Ectodermal cell (in vitro differentiated cells): Measurements from ENCODE around the gene FGF11.
"Not testable (repeated sequence)": the region's sequence is repeated elsewhere in the genome, so short reads cannot be mapped to it uniquely, and the experiment has no call there.

Source experiments
- H3K27ac ChIP-seq: 2 replicates; pipeline ENCODE4 v1.7.0; 2013; ENCODE audit warnings: mild to moderate bottlenecking, low read depth, low read length; ENCODE audit not compliant: insufficient read depth, poor library complexity, severe bottlenecking
- H3K27me3 ChIP-seq: 2 replicates; pipeline ENCODE4 v1.7.0; 2013; ENCODE audit warnings: mild to moderate bottlenecking, low read length; ENCODE audit not compliant: insufficient read depth, control insufficient read depth, poor library complexity, severe bottlenecking
- H3K36me3 ChIP-seq: one replicate; pipeline ENCODE4 v1.7.0; 2013; ENCODE audit warnings: low read length; ENCODE audit not compliant: control insufficient read depth, insufficient read depth
- H3K4me1 ChIP-seq: one replicate; pipeline ENCODE4 v1.7.0; 2013; ENCODE audit warnings: low read length; ENCODE audit not compliant: control insufficient read depth, insufficient read depth
- H3K4me3 ChIP-seq: 2 replicates; pipeline ENCODE4 v1.7.0; 2013; ENCODE audit warnings: low read depth, low read length, control low read depth; ENCODE audit not compliant: insufficient read depth
- H3K9me3 ChIP-seq: 2 replicates; pipeline ENCODE4 v1.7.0; 2013; ENCODE audit warnings: mild to moderate bottlenecking, low read length, moderate library complexity; ENCODE audit not compliant: control insufficient read depth
- WGBS, 2 experiments: methylation state at CpG; one replicate each; pipeline ENCODE4 v1.1.7; 2013; ENCODE audit warnings: missing lambda C conversion rate in 2 of 2; 5-methylcytosine and 5-hydroxymethylcytosine counted together

Gene FGF11

GRCh38 chr17:7462474-7463371, 23.4 kb downstream of the FGF11 start:
- Histone ChIP-seq H3K4me1 (peaks cover 10% of the 10 kb centered on the region), H3K27ac (no peak overlapping the region), H3K36me3 (peaks cover 4% of the 10 kb centered on the region), H3K9me3 (no peaks in the 10 kb centered on the region), H3K4me3 (no peak overlapping the region), H3K27me3 (no peaks in the 10 kb centered on the region)
- 95% methylated on average over 44 of the region's 44 CpGs for WGBS, 2 experiments

GRCh38 chr17:7463372-7463846, 24.1 kb downstream of the FGF11 start:
- H3K36me3 ChIP-seq: peaks cover 4% of the 10 kb centered on the region
- no peak overlapping the region for H3K4me3 ChIP-seq
- H3K4me1 ChIP-seq: peaks cover 12% of the 10 kb centered on the region
- H3K27me3 ChIP-seq: no peaks in the 10 kb centered on the region
- 92% methylated on average over 13 to 14 of the region's 14 CpGs for WGBS, 2 experiments
- H3K27ac ChIP-seq: no peak overlapping the region
- no peaks in the 10 kb centered on the region for H3K9me3 ChIP-seq

DNA sequence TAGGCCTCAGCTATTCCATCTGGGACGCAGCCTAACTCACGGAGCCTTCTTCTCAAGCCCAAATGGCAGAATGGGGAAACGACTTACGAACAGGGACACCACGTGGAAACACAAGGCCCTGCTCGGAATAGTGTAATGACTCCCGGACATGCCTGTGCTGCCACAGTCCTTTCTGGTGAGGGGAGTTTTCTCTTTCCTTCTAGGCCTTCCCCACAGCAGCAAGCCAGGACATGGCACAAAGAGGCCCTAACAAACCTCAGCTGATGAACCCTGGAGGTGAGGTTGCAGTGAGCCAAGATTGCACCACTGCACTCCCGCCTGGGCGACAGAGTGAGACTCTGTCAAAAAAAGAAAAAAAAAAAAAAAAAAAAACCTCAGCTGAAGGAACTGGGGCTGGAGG, 24.8 kb downstream of the FGF11 start:
- H3K4me1 ChIP-seq: peaks cover 12% of the 10 kb centered on the region
- no peaks in the 10 kb centered on the region for H3K9me3 ChIP-seq
- no peak overlapping the region for H3K4me3 ChIP-seq
- peaks cover 4% of the 10 kb centered on the region for H3K36me3 ChIP-seq
- WGBS, 2 experiments: 95 to 96% methylated on average over 9 of the region's 9 CpGs
- H3K27me3 ChIP-seq: no peaks in the 10 kb centered on the region
- H3K27ac ChIP-seq: no peak overlapping the region

- H3K4me1 ChIP-seq: peaks cover 12% of the 10 kb centered on the region
- H3K36me3 ChIP-seq: peaks cover 4% of the 10 kb centered on the region
- no peaks in the 10 kb centered on the region for H3K9me3 ChIP-seq
- H3K27me3 ChIP-seq: no peaks in the 10 kb centered on the region
- H3K4me3 ChIP-seq: no peak overlapping the region
- H3K27ac ChIP-seq: no peak overlapping the region
- 95% methylated on average over 33 of the region's 33 CpGs for WGBS, 2 experiments
Observed at GRCh38 chr17:7465597-7466275, 26.4 kb downstream of the FGF11 start.

- H3K27me3 ChIP-seq: no peaks in the 10 kb centered on the region
- no peak overlapping the region for H3K27ac ChIP-seq
- peaks cover 4% of the 10 kb centered on the region for H3K36me3 ChIP-seq
- H3K4me3 ChIP-seq: no peak overlapping the region
- peaks cover 11% of the 10 kb centered on the region for H3K4me1 ChIP-seq
- H3K9me3 ChIP-seq: no peaks in the 10 kb centered on the region
- WGBS, 2 experiments: 96 to 97% methylated on average over 9 of the region's 9 CpGs
Observed at GRCh38 chr17:7466318-7466638, 27.0 kb downstream of the FGF11 start.

DNA sequence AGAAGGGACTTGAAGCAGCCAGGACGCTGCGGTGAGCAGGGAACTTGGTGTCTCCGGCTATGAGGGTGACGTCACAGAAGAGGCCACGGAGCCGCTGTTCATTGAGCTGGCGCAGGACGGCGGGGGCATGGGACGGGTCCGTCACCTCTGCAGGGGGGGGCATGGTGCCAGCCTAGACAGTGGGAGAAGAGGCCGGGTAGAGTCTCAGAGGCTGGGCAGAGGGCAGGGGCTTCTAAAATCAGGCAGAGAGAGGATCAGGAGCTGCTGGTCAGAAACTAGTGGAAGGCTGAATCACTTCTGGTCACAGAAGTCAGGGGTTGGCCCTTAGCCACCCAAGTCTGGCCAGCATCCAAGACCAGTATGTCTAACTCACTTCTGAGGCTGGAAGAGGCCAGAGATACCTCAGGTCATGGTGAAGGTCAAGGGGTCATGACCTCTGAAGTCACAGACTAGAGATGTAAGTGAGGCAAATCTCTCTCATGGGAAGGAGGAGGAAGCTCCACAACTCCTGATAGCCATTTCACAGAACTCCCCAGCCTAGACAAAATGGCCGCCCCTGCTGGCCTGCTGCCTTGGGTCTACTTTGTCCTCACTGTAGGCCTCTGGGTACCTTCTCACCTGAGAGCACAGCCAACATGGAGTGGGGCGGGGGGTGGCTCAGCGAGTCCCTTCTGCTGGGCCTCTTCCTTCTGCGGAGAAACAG, 27.5 kb downstream of the FGF11 start:
- H3K4me3 ChIP-seq: no peak overlapping the region
- H3K4me1 ChIP-seq: peaks cover 6% of the 10 kb centered on the region
- H3K36me3 ChIP-seq: peaks cover 4% of the 10 kb centered on the region
- 92 to 93% methylated on average over 16 of the region's 16 CpGs for WGBS, 2 experiments
- no peaks in the 10 kb centered on the region for H3K9me3 ChIP-seq
- no peaks in the 10 kb centered on the region for H3K27me3 ChIP-seq
- H3K27ac ChIP-seq: no peak overlapping the region

DNA sequence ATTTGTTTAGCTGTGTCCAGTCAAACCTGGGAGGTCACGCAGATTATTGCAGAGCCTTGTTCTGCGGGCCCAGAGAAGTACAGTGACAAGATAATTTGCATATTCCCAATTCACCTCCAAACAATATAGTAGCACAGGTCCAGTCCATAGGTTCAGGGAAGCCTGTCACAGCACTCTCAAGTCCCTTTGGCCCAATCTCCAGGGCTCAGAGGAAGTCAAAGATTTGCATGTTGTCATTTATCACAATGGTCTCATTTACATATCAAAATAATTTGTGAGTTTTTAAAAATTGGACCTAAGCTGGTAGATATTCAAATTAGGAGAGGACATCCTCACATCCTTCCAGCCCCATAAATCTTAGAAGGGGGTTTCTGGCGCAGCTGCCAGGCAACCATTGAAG, 28.2 kb downstream of the FGF11 start:
- Histone ChIP-seq H3K4me3 (no peak overlapping the region), H3K27ac (no peak overlapping the region), H3K27me3 (no peaks in the 10 kb centered on the region), H3K9me3 (no peaks in the 10 kb centered on the region), H3K4me1 (peaks cover 6% of the 10 kb centered on the region), H3K36me3 (peaks cover 4% of the 10 kb centered on the region)
- WGBS, 2 experiments: 94% methylated on average over 3 of the region's 3 CpGs

DNA sequence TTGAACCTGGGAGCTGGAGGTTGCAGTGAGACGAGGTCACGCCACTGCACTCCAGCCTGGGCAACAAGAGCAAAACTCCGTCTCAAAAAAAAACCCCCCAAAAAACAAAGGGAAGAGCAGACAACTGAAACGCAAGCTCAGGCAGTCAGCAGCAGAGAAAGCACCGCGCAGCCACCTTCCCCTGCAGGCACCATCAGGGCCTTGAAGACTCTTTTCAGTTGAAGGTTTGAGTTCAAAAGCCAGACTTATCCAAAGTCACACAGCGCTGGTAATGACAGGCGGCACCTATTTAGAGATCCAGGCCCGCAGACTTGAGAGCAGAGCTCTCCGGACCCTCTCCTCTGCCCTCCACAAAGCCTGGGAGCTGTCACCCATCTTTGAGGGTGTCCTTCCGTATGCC, 29.0 kb downstream of the FGF11 start:
- Histone ChIP-seq H3K36me3 (peaks cover 4% of the 10 kb centered on the region), H3K4me1 (peaks cover 6% of the 10 kb centered on the region), H3K27me3 (no peaks in the 10 kb centered on the region), H3K9me3 (no peaks in the 10 kb centered on the region), H3K27ac (no peak overlapping the region), H3K4me3 (no peak overlapping the region)
- 94 to 95% methylated on average over 11 of the region's 11 CpGs for WGBS, 2 experiments

DNA sequence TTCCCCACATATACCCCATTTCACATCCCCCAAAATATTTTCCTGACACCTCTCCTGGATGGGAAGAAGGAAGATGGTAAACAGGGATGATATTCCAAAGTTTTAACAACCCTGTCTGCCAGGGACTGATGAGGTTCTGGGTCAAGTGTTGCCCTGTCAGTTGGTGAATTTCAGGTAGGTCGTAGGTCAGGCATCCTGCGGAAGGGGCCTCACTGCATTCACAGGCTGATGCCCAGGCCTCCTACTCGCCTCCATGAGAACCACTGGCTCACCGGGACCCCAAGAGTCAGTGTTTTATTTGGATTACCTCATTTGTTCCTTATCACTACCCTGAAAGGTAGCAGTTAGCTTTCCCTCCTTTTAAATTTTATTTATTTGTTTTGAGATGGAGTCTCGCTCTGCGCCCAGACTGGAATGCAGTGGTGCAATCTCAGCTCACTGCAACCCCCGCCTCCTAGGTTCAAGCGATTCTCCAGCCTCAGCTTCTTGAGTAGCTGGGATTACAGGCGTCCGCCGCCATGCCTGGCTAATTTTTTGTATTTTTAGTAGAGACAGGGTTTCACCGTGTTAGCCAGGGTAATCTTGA, 29.6 kb downstream of the FGF11 start:
- no peaks in the 10 kb centered on the region for H3K27me3 ChIP-seq
- H3K4me3 ChIP-seq: no peak overlapping the region
- H3K27ac ChIP-seq: no peak overlapping the region
- H3K36me3 ChIP-seq: no peaks in the 10 kb centered on the region
- H3K4me1 ChIP-seq: peaks cover 6% of the 10 kb centered on the region
- H3K9me3 ChIP-seq: no peaks in the 10 kb centered on the region
- WGBS, 2 experiments: 91 to 92% methylated on average over 12 of the region's 12 CpGs

GRCh38 chr17:7469843-7470242, 30.5 kb downstream of the FGF11 start:
- H3K27ac ChIP-seq, H3K4me3 ChIP-seq, H3K9me3 ChIP-seq, H3K27me3 ChIP-seq, H3K4me1 ChIP-seq, H3K36me3 ChIP-seq: not testable (repeated sequence)
- 94 to 97% methylated on average over 12 of the region's 12 CpGs for WGBS, 2 experiments
